AG09309 (cell line): Measurements from ENCODE around the gene BARX1.

Experiments
- DNase-seq: peaks from one replicate; pipeline ENCODE4 v3.0.0-alpha.2; 2010; ENCODE audit warnings: low read depth
- H3K4me3 ChIP-seq: 2 replicates; pipeline ENCODE4 v1.5.1; 2011; ENCODE audit warnings: mild to moderate bottlenecking, low read depth, low read length, moderate library complexity; ENCODE audit not compliant: control insufficient read depth
- CTCF ChIP-seq: IDR thresholded peaks from 2 replicates; pipeline ENCODE4 v1.5.1; 2011; ENCODE audit warnings: mild to moderate bottlenecking, low read depth, low read length, inconsistent platforms; ENCODE audit not compliant: insufficient read depth, control insufficient read depth; ENCODE audit errors: missing control alignments

The BARX1 gene

GRCh38 chr9:93918061-93918460 is 37.1 kb downstream of the BARX1 start:
- no peak for TF ChIP-seq CTCF
- no peak for DNase-seq
- no peak overlapping the region for H3K4me3 ChIP-seq

DNA sequence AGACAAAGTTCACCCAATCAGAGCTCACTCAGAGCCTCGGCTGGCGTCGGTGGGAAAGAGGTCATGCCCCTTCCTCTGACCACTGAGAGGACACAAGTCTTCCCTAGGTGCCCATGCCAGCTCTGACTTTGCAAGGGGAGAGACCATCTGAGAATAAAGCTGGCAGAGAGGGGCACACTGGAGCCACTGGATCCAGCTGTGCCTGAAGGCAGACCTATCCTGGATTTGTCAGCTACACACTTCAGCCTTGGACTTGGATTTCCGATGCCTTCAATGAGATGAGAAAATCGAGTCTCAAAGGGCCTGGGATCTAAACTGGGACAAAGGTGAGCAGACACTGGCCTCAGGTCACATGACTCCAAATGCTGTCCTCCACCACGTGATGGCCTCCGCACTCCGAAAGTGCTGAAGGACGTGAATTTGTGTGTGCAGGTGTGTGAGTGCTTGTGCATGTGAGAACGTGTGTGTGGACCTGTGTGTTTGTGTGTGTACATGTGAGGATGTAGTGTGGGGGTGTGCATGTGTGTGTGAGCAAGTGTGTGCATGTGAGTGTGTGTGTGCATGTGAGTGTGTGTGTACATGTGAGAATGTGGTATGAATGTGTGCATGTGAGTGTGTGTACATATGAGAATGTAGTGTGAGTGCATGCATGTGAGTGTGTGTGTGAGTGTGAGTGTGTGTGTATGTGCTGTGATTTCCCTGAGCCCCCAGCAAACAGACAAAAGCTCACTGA is 37.9 kb downstream of the BARX1 start:
- TF ChIP-seq CTCF = no peak

DNA sequence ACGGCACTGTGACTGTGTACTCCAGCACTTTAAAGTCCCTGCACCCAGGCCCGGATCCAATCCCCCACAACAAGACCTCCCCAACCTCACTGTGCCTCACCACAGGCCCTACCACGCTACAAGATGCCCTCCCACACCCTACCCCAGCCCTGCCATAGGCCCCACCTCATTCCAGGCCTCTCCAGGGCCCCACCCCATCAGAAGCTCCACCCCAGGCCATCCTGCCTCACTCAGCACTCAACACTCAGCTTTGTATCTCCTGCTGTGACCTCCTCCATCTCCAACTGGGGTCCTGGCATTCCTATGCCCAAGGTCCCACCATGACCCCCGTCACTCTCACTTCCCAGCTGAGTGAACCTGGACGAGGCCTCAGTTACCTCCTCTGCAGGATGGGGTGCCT is 38.8 kb downstream of the BARX1 start:
- no peak overlapping the region for H3K4me3 ChIP-seq
- no peak for TF ChIP-seq CTCF
- DNase-seq = no peak

More for the DNA sequence above, 37.9 kb downstream of the BARX1 start:
- DNase-seq = no peak
- H3K4me3 ChIP-seq = no peak overlapping the region

DNA sequence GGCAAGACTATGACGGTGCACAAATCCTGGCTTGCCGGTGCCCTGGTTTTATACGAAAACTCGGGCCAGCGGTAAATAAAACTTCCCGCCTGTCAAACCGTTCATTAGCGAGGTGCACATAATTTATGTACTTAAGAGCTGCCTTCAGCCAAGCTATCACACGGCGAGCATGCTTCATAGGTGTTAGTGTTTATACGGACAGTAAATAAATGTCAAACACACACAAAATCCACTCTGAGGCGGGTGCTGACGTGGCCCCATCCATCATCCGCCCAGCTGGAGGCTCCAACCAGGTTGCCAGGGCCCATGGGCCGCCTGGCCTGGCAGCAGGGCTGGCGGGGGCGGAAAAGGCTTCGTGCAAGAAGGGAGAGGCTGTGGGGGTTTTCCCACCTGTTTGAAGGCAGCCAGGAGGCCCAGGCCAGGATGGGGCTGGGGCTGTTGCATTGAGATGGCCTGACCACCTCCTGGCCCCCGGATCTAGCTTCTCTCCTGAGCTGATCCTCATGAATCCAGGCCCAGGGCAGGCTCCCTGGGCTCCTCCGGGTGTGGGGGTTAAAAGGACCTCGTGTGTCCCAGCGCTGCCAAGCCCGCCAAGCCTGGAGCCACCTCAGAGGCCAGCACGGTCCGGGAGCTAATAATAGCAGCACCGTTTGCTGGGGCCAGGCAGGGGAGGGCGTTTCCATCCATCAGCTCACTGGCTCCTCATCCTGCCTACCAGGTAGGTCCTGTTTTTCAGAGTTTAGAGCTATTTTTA is 43.2 kb downstream of the BARX1 start:
- no peak for TF ChIP-seq CTCF
- DNase-seq = no peak
- H3K4me3 ChIP-seq = no peak overlapping the region

- TF ChIP-seq CTCF = no peak
- no peak for DNase-seq
- H3K4me3 ChIP-seq = no peak overlapping the region
These were observed 43.9 kb downstream of the BARX1 start for GRCh38 chr9:93911136-93911745.

- DNase-seq = no peak
- no peak for TF ChIP-seq CTCF
- H3K4me3 ChIP-seq = no peak overlapping the region
These were observed 44.6 kb downstream of the BARX1 start for GRCh38 chr9:93910598-93910997.
